GM21576 (cell line): ENCODE measurements around the gene NOSTRIN.
A peak's percentile ranks its signal among the peaks of the same experiment; 100 is the strongest.
"Not testable (repeated sequence)": the region's sequence is repeated elsewhere in the genome, so short reads cannot be mapped to it uniquely, and the experiment has no call there.

Experiments
- ATAC-seq: cut with Tn5 transposase; IDR thresholded peaks from one replicate; pipeline ENCODE4 v1.9.1; 2021; ENCODE audit warnings: mild to moderate bottlenecking, moderate library complexity; ENCODE audit not compliant: unreplicated experiment

The NOSTRIN gene

GRCh38 chr2:168801961-168802858 lies at the start of gene NOSTRIN:
Gene NOSTRIN (plus strand): TSS chr2:168802637. CDS start chr2:168802647, 10 bp downstream.
- no peak for ATAC-seq

GRCh38 chr2:168753765-168754329 lies 48.6 kb upstream of the NOSTRIN start:
- no peak for ATAC-seq

GRCh38 chr2:168757223-168757622 lies 45.2 kb upstream of the NOSTRIN start:
- no peak for ATAC-seq

GRCh38 chr2:168758970-168759820 lies 43.2 kb upstream of the NOSTRIN start:
- ATAC-seq, result no peak

- ATAC-seq, result no peak
Measured at GRCh38 chr2:168765401-168765800, 37.0 kb upstream of the NOSTRIN start.

- ATAC-seq, result no peak
Measured at GRCh38 chr2:168766600-168766999, 35.8 kb upstream of the NOSTRIN start.

- no peak for ATAC-seq
Measured at GRCh38 chr2:168767258-168767657, 35.2 kb upstream of the NOSTRIN start.

- not testable (repeated sequence) for ATAC-seq
Measured at GRCh38 chr2:168768357-168768756, 34.1 kb upstream of the NOSTRIN start.

- ATAC-seq, result no peak
Measured at GRCh38 chr2:168770796-168771195, 31.6 kb upstream of the NOSTRIN start.

GRCh38 chr2:168772704-168773103 lies 29.7 kb upstream of the NOSTRIN start:
- ATAC-seq, result no peak

- no peak for ATAC-seq
Measured at GRCh38 chr2:168773128-168773527, 29.3 kb upstream of the NOSTRIN start.

GRCh38 chr2:168773719-168774521 lies 28.5 kb upstream of the NOSTRIN start:
- ATAC-seq, result peak; percentile 73

GRCh38 chr2:168775837-168776236 lies 26.6 kb upstream of the NOSTRIN start:
- ATAC-seq, result no peak

GRCh38 chr2:168780669-168781071 lies 21.8 kb upstream of the NOSTRIN start:
- no peak for ATAC-seq

GRCh38 chr2:168781191-168781817 lies 21.1 kb upstream of the NOSTRIN start:
- ATAC-seq, result no peak

GRCh38 chr2:168782271-168782670 lies 20.2 kb upstream of the NOSTRIN start:
- ATAC-seq, result no peak

- no peak for ATAC-seq
Measured at GRCh38 chr2:168784993-168785392, 17.4 kb upstream of the NOSTRIN start.

GRCh38 chr2:168787098-168787781 lies 15.2 kb upstream of the NOSTRIN start:
- no peak for ATAC-seq

- no peak for ATAC-seq
Measured at GRCh38 chr2:168787782-168788376, 14.6 kb upstream of the NOSTRIN start.
